ENCODE measurements around the gene RAD17. TPM values are rescaled to one million over a fixed set of nuclear protein-coding genes. Genes with fewer than 3 reads are reported as not detected.
A peak's percentile ranks its signal among the peaks of the same experiment; 100 is the strongest.
"Not testable (repeated sequence)": the region's sequence is repeated elsewhere in the genome, so short reads cannot be mapped to it uniquely, and the experiment has no call there.

RAD17 gene
- total and polyA plus RNA-seq, 2 experiments from 2014 or later: 21.7 to 33.8 TPM

GRCh38 chr5:69454460-69455249 is 85.0 kb downstream of the RAD17 start:
- peak overlapping the region; percentile 64 for H3K4me2 ChIP-seq
- 53% methylated on average over 8 of the region's 8 CpGs for WGBS (ENCODE audit: low lambda C conversion rate, missing lambda C conversion rate)

DNA sequence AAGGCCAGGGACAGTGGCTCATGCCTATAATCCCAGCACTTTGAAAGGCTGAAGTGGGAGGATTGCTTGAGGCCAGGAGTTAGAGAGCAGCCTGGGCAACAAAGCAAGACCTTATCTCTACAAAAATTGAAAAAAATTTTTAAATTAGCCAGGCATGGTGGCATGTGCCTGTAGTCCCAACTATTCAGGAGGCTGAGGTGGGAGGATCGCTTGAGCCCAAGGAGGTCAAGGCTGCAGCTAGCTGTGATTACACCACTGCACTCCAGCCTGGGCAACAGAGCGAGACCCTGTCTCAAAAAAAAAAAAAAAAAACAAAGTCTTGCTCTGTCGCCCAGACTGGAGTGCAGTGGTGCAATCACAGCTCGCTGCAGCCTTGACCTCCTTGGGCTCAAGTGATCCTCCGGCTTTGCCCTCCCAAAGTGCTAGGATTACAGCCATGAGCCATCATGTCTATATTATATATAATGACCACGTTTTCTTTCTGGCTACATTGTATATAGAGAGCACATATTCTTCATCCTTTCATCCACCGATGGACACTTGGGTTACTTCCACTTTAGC is 85.9 kb downstream of the RAD17 start:
- peak overlapping the region; percentile 64 for H3K4me2 ChIP-seq
- H3K27ac ChIP-seq: peak overlapping the region; percentile 93
- not testable (repeated sequence) for DNase-seq (ENCODE audit: low spot score)

More at GRCh38 chr5:69454460-69455249, 85.0 kb downstream of the RAD17 start:
- Histone ChIP-seq H3K4me3 (no peak overlapping the region), H3K27me3 (no peaks in the 10 kb centered on the region), H3K4me1 (ENCODE audit: insufficient read depth) (peaks cover 27% of the 10 kb centered on the region), H2AFZ (no peak overlapping the region), H3K36me3 (replicated peaks; ENCODE audit: insufficient read depth, low read depth) (no peaks in the 10 kb centered on the region), H4K20me1 (ENCODE audit: insufficient read depth, poor library complexity, severe bottlenecking) (no peaks in the 10 kb centered on the region), H3K79me2 (no peaks in the 10 kb centered on the region), H3K9me3 (ENCODE audit: low read depth) (no peaks in the 10 kb centered on the region), H3K9me2 (replicated peaks; ENCODE audit: insufficient read depth) (no peaks in the 10 kb centered on the region), H3K27ac (peak overlapping the region; percentile 93)
- DNase-seq (ENCODE audit: low spot score): peak; percentile 54
- no peak for TF ChIP-seq CTCF (IDR thresholded peaks at IDR 0.05; ENCODE audit: poor library complexity)
- TF ChIP-seq EZH2phosphoT487 (IDR thresholded peaks at IDR 0.05; ENCODE audit: low read depth, severe bottlenecking, unreplicated experiment): no peak
- no peak for TF ChIP-seq EZH2 (IDR thresholded peaks at IDR 0.05; ENCODE audit: borderline replicate concordance)

GRCh38 chr5:69462170-69462569 is 92.6 kb downstream of the RAD17 start:
- no peaks in the 10 kb centered on the region for H3K36me3 ChIP-seq (replicated peaks; ENCODE audit: insufficient read depth, low read depth)
- H3K9me2 ChIP-seq (replicated peaks; ENCODE audit: insufficient read depth): no peaks in the 10 kb centered on the region
- no peak overlapping the region for H3K4me3 ChIP-seq
- WGBS (ENCODE audit: low lambda C conversion rate, missing lambda C conversion rate): 97% methylated on average over 1 of the region's 1 CpG
- no peak for TF ChIP-seq CTCF (IDR thresholded peaks at IDR 0.05; ENCODE audit: poor library complexity)
- no peak for TF ChIP-seq EZH2phosphoT487 (IDR thresholded peaks at IDR 0.05; ENCODE audit: low read depth, severe bottlenecking, unreplicated experiment)
- no peak for TF ChIP-seq EZH2 (IDR thresholded peaks at IDR 0.05; ENCODE audit: borderline replicate concordance)
- H2AFZ ChIP-seq: no peak overlapping the region
- H3K27ac ChIP-seq: no peak overlapping the region
- no peaks in the 10 kb centered on the region for H3K79me2 ChIP-seq
- H3K27me3 ChIP-seq: no peaks in the 10 kb centered on the region
- no peak overlapping the region for H3K4me2 ChIP-seq
- H4K20me1 ChIP-seq (ENCODE audit: insufficient read depth, poor library complexity, severe bottlenecking): no peaks in the 10 kb centered on the region
- H3K9me3 ChIP-seq (ENCODE audit: low read depth): no peaks in the 10 kb centered on the region
- DNase-seq (ENCODE audit: low spot score): no peak
- H3K4me1 ChIP-seq (ENCODE audit: insufficient read depth): no peaks in the 10 kb centered on the region

More for the DNA sequence above, 85.9 kb downstream of the RAD17 start:
- H3K36me3 ChIP-seq (replicated peaks; ENCODE audit: insufficient read depth, low read depth); H3K9me2 ChIP-seq (replicated peaks; ENCODE audit: insufficient read depth); H3K9me3 ChIP-seq (ENCODE audit: low read depth); H2AFZ ChIP-seq; H4K20me1 ChIP-seq (ENCODE audit: insufficient read depth, poor library complexity, severe bottlenecking); H3K79me2 ChIP-seq; H3K27me3 ChIP-seq; H3K4me3 ChIP-seq: not testable (repeated sequence)
- peaks cover 23% of the 10 kb centered on the region for H3K4me1 ChIP-seq (ENCODE audit: insufficient read depth)
- WGBS (ENCODE audit: low lambda C conversion rate, missing lambda C conversion rate): 92% methylated on average over 7 of the region's 7 CpGs

Other genes starting within 250 kb of the RAD17 start
- gene CCNB1, start 202.7 kb upstream of the RAD17 start, total RNA-seq: 35.4 and 39.2 TPM in 2 replicates
- gene CCNB1, start 202.7 kb upstream of the RAD17 start, polyA plus RNA-seq: 33.5 and 34.3 TPM in 2 replicates
- 6.9 and 10.8 TPM in 2 replicates for gene CENPH, start 180.2 kb upstream of the RAD17 start, total RNA-seq
- gene CENPH, start 180.2 kb upstream of the RAD17 start, polyA plus RNA-seq: 3.7 and 3.8 TPM in 2 replicates
- gene CDK7, start 134.9 kb upstream of the RAD17 start, total RNA-seq: 36.4 and 50.9 TPM in 2 replicates
- gene CDK7, start 134.9 kb upstream of the RAD17 start, polyA plus RNA-seq: 40.4 and 41.1 TPM in 2 replicates
- 0.28 and 0.37 TPM in 2 replicates for gene CCDC125, start 37.0 kb upstream of the RAD17 start, total RNA-seq
- gene CCDC125, start 37.0 kb upstream of the RAD17 start, polyA plus RNA-seq: 0.51 TPM in 1 of 2 replicates, not detected in the other
- 41.3 and 43.2 TPM in 2 replicates for gene AK6, start 298 bp upstream of the RAD17 start, total RNA-seq
- 74.1 and 89.7 TPM in 2 replicates for gene AK6, start 298 bp upstream of the RAD17 start, polyA plus RNA-seq
- gene TAF9, start 298 bp upstream of the RAD17 start, total RNA-seq: 75.5 and 81.6 TPM in 2 replicates
- 112 and 126 TPM in 2 replicates for gene TAF9, start 298 bp upstream of the RAD17 start, polyA plus RNA-seq
- gene MARVELD2, start 45.3 kb downstream of the RAD17 start, total RNA-seq: 43.5 and 45.4 TPM in 2 replicates
- 19.6 and 26.4 TPM in 2 replicates for gene MARVELD2, start 45.3 kb downstream of the RAD17 start, polyA plus RNA-seq
- gene OCLN, start 123.0 kb downstream of the RAD17 start, total RNA-seq: 119 and 140 TPM in 2 replicates
- 49.6 and 72.7 TPM in 2 replicates for gene OCLN, start 123.0 kb downstream of the RAD17 start, polyA plus RNA-seq
- gene GTF2H2C, start 190.4 kb downstream of the RAD17 start, total RNA-seq: 51.9 and 55.1 TPM in 2 replicates
- 22.2 and 24.8 TPM in 2 replicates for gene GTF2H2C, start 190.4 kb downstream of the RAD17 start, polyA plus RNA-seq